ENCODE results near the gene ARG1.
"Not testable (repeated sequence)": the region's sequence is repeated elsewhere in the genome, so short reads cannot be mapped to it uniquely, and the experiment has no call there.

ARG1 gene

GRCh38 chr6:131538615-131539014, 34.4 kb upstream of the ARG1 start:
- H3K27ac ChIP-seq (ENCODE audit: insufficient read depth in 1 of 2, low read depth in 1 of 2, low read length in 2 of 2, poor library complexity in 1 of 2, severe bottlenecking in 2 of 2); H3K9me3 ChIP-seq (ENCODE audit: control extremely low read depth in 1 of 5, control insufficient read depth in 4 of 5, insufficient read depth in 2 of 5, low read depth in 1 of 5, low read length in 4 of 5); CTCF ChIA-PET; H3K4me1 ChIP-seq (ENCODE audit: control extremely low read depth in 1 of 4, control insufficient read depth in 4 of 4, insufficient read depth in 4 of 4, low read length in 3 of 4); H3K27me3 ChIP-seq (replicated peaks in 2 of 5; ENCODE audit: control insufficient read depth in 4 of 5, insufficient read depth in 5 of 5, low read length in 4 of 5); H3K4me3 ChIP-seq (ENCODE audit: control insufficient read depth in 1 of 7, extremely low read depth in 1 of 7, insufficient read depth in 4 of 7, low read depth in 2 of 7, low read length in 6 of 7); DNase-seq; POLR2A ChIA-PET; H3K36me3 ChIP-seq (ENCODE audit: control insufficient read depth in 4 of 4, insufficient read depth in 4 of 4, low read length in 3 of 4): not testable (repeated sequence)
- WGBS (ENCODE audit: insufficient coverage): 95% methylated on average over 4 of the region's 4 CpGs

DNA sequence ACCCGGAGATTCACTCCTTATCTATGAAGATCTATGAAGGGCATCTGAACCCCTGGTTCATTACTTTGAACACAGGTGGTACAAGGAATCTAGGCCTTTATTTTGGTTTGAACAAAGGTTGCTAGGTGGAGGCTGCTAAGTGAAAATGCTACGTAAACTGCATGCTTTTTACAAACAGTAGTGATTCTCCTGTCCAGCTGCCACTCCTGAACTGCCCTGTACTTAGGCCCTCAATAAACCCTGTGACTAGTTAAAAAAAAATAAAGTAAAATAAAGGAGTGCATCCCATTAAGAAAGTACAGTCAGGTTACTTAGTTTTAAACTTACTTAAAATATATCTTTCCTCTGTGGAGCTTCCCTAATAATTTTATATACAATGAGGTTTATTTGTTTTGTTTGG, 27.7 kb upstream of the ARG1 start:
- no peaks in the 10 kb centered on the region for H3K27me3 ChIP-seq (replicated peaks in 2 of 5; ENCODE audit: control insufficient read depth in 4 of 5, insufficient read depth in 5 of 5, low read length in 4 of 5)
- no peak for DNase-seq
- no peaks in the 10 kb centered on the region for H3K4me1 ChIP-seq (ENCODE audit: control extremely low read depth in 1 of 4, control insufficient read depth in 4 of 4, insufficient read depth in 4 of 4, low read length in 3 of 4)
- H3K9me3 ChIP-seq (ENCODE audit: control extremely low read depth in 1 of 5, control insufficient read depth in 4 of 5, insufficient read depth in 2 of 5, low read depth in 1 of 5, low read length in 4 of 5): no peaks in the 10 kb centered on the region
- no peak overlapping the region for H3K4me3 ChIP-seq (ENCODE audit: control insufficient read depth in 1 of 7, extremely low read depth in 1 of 7, insufficient read depth in 4 of 7, low read depth in 2 of 7, low read length in 6 of 7)
- no peaks in the 10 kb centered on the region for H3K36me3 ChIP-seq (ENCODE audit: control insufficient read depth in 4 of 4, insufficient read depth in 4 of 4, low read length in 3 of 4)
- no peak overlapping the region for H3K27ac ChIP-seq (ENCODE audit: insufficient read depth in 1 of 2, low read depth in 1 of 2, low read length in 2 of 2, poor library complexity in 1 of 2, severe bottlenecking in 2 of 2)
- WGBS (ENCODE audit: insufficient coverage): no CpG with 5 or more reads among the region's 2 CpGs
- ChIA-PET POLR2A (interaction anchor here (0.6 kb wide), 1 partner anchor 13 kb away, joined by 4 read pairs; no protein-coding TSS in a partner anchor), CTCF (interaction anchor here (1.0 to 1.6 kb wide), 2 partner anchors 10 to 11 kb away, joined by 3 to 4 read pairs; no protein-coding TSS in a partner anchor)

DNA sequence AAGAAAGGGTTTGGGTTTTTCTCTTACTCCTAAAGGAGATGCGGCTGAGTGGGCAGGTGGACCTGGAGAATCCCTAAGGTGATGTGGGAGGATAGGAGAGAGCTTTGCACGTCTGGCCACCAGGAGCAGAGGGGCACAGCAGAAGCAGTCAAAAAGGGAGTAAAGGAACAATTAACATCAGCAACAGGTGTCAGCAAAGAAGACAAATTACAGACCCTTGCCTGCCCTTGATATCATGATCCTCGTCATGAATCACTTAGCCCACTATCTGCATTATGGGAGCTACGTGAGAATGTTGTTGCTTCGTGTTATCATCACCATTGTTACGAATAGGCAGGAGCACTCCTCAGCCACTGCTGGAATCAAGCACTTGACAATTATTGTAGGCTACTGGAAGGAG, 25.5 kb upstream of the ARG1 start:
- Histone ChIP-seq H3K27ac (ENCODE audit: insufficient read depth in 1 of 2, low read depth in 1 of 2, low read length in 2 of 2, poor library complexity in 1 of 2, severe bottlenecking in 2 of 2) (no peak overlapping the region), H3K36me3 (ENCODE audit: control insufficient read depth in 4 of 4, insufficient read depth in 4 of 4, low read length in 3 of 4) (no peaks in the 10 kb centered on the region), H3K9me3 (ENCODE audit: control extremely low read depth in 1 of 5, control insufficient read depth in 4 of 5, insufficient read depth in 2 of 5, low read depth in 1 of 5, low read length in 4 of 5) (no peaks in the 10 kb centered on the region), H3K4me3 (ENCODE audit: control insufficient read depth in 1 of 7, extremely low read depth in 1 of 7, insufficient read depth in 4 of 7, low read depth in 2 of 7, low read length in 6 of 7) (no peak overlapping the region), H3K27me3 (replicated peaks in 2 of 5; ENCODE audit: control insufficient read depth in 4 of 5, insufficient read depth in 5 of 5, low read length in 4 of 5) (no peaks in the 10 kb centered on the region), H3K4me1 (ENCODE audit: control extremely low read depth in 1 of 4, control insufficient read depth in 4 of 4, insufficient read depth in 4 of 4, low read length in 3 of 4) (no peaks in the 10 kb centered on the region)
- DNase-seq: no peak
- ChIA-PET POLR2A (interaction anchor here (0.5 kb wide), 1 partner anchor 10 kb away, joined by 3 read pairs; no protein-coding TSS in a partner anchor), CTCF (interaction anchor here (1.2 to 1.3 kb wide), 2 partner anchors 14 to 44 kb away, joined by 3 read pairs; no protein-coding TSS in a partner anchor)
- WGBS (ENCODE audit: insufficient coverage): 100% methylated on average over 6 of the region's 6 CpGs

- no CpG with 5 or more reads among the region's 1 CpG for WGBS (ENCODE audit: insufficient coverage)
- POLR2A ChIA-PET: no interaction called here
Measured at GRCh38 chr6:131548441-131548840, 24.6 kb upstream of the ARG1 start.

DNA sequence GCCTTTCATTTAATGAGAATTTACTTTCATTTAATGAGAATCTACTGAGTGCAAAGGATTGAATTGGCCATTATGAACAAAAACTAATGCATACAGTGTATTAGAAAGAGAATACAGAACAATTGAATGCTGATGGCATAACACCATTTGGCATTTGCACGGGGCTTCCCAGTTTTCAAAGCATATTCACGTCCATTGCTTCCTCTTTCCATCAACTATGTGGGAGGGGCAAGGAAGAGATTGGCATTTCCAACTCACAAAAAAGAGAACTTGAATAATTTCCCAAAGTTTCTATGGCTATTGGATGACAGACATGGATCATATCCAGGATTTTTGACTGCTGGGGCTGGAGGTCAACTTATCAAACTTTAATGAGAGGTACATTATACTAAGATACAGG, 23.2 kb upstream of the ARG1 start:
- POLR2A ChIA-PET: no interaction called here
- H3K4me1 ChIP-seq (ENCODE audit: control extremely low read depth in 1 of 4, control insufficient read depth in 4 of 4, insufficient read depth in 4 of 4, low read length in 3 of 4): no peaks in the 10 kb centered on the region
- H3K27ac ChIP-seq (ENCODE audit: insufficient read depth in 1 of 2, low read depth in 1 of 2, low read length in 2 of 2, poor library complexity in 1 of 2, severe bottlenecking in 2 of 2): no peak overlapping the region
- H3K27me3 ChIP-seq (replicated peaks in 2 of 5; ENCODE audit: control insufficient read depth in 4 of 5, insufficient read depth in 5 of 5, low read length in 4 of 5): no peaks in the 10 kb centered on the region
- no peaks in the 10 kb centered on the region for H3K9me3 ChIP-seq (ENCODE audit: control extremely low read depth in 1 of 5, control insufficient read depth in 4 of 5, insufficient read depth in 2 of 5, low read depth in 1 of 5, low read length in 4 of 5)
- CTCF ChIA-PET: no interaction called here
- H3K4me3 ChIP-seq (ENCODE audit: control insufficient read depth in 1 of 7, extremely low read depth in 1 of 7, insufficient read depth in 4 of 7, low read depth in 2 of 7, low read length in 6 of 7): no peak overlapping the region
- DNase-seq: no peak
- 20% methylated on average over 1 of the region's 2 CpGs for WGBS (ENCODE audit: insufficient coverage)
- H3K36me3 ChIP-seq (ENCODE audit: control insufficient read depth in 4 of 4, insufficient read depth in 4 of 4, low read length in 3 of 4): no peaks in the 10 kb centered on the region

More at GRCh38 chr6:131548441-131548840, 24.6 kb upstream of the ARG1 start:
- H3K27ac ChIP-seq (ENCODE audit: insufficient read depth in 1 of 2, low read depth in 1 of 2, low read length in 2 of 2, poor library complexity in 1 of 2, severe bottlenecking in 2 of 2): no peak overlapping the region
- H3K4me1 ChIP-seq (ENCODE audit: control extremely low read depth in 1 of 4, control insufficient read depth in 4 of 4, insufficient read depth in 4 of 4, low read length in 3 of 4): no peaks in the 10 kb centered on the region
- no peak overlapping the region for H3K4me3 ChIP-seq (ENCODE audit: control insufficient read depth in 1 of 7, extremely low read depth in 1 of 7, insufficient read depth in 4 of 7, low read depth in 2 of 7, low read length in 6 of 7)
- no peaks in the 10 kb centered on the region for H3K36me3 ChIP-seq (ENCODE audit: control insufficient read depth in 4 of 4, insufficient read depth in 4 of 4, low read length in 3 of 4)
- no peaks in the 10 kb centered on the region for H3K27me3 ChIP-seq (replicated peaks in 2 of 5; ENCODE audit: control insufficient read depth in 4 of 5, insufficient read depth in 5 of 5, low read length in 4 of 5)
- H3K9me3 ChIP-seq (ENCODE audit: control extremely low read depth in 1 of 5, control insufficient read depth in 4 of 5, insufficient read depth in 2 of 5, low read depth in 1 of 5, low read length in 4 of 5): no peaks in the 10 kb centered on the region
- CTCF ChIA-PET: interaction anchor here (1.2 to 1.3 kb wide), 2 partner anchors 15 to 43 kb away, joined by 3 read pairs; no protein-coding TSS in a partner anchor
- DNase-seq: no peak

DNA sequence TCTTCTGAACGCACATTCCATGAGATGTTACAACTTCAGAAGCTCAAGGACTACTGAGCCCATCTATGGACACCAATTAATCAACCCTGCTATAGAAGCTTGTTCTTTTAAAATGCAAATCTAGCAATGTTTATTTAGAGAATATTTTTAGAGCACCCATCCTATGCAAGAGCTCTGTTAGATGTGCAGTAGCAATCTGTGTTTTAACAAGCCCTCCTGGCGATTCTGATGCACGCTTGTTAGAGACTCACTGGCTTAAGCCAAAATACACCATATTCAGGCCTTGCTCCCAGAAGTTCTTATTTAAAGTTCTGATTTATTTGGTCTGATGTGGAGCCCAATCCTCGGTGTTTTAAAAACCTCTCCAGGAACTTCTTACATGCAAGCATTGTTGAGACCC, 21.1 kb upstream of the ARG1 start:
- Histone ChIP-seq H3K4me1 (ENCODE audit: control extremely low read depth in 1 of 4, control insufficient read depth in 4 of 4, insufficient read depth in 4 of 4, low read length in 3 of 4) (no peaks in the 10 kb centered on the region), H3K4me3 (ENCODE audit: control insufficient read depth in 1 of 7, extremely low read depth in 1 of 7, insufficient read depth in 4 of 7, low read depth in 2 of 7, low read length in 6 of 7) (no peak overlapping the region), H3K27ac (ENCODE audit: insufficient read depth in 1 of 2, low read depth in 1 of 2, low read length in 2 of 2, poor library complexity in 1 of 2, severe bottlenecking in 2 of 2) (no peak overlapping the region), H3K27me3 (replicated peaks in 2 of 5; ENCODE audit: control insufficient read depth in 4 of 5, insufficient read depth in 5 of 5, low read length in 4 of 5) (no peaks in the 10 kb centered on the region), H3K9me3 (ENCODE audit: control extremely low read depth in 1 of 5, control insufficient read depth in 4 of 5, insufficient read depth in 2 of 5, low read depth in 1 of 5, low read length in 4 of 5) (no peaks in the 10 kb centered on the region), H3K36me3 (ENCODE audit: control insufficient read depth in 4 of 4, insufficient read depth in 4 of 4, low read length in 3 of 4) (no peaks in the 10 kb centered on the region)
- 100% methylated on average over 1 of the region's 4 CpGs for WGBS (ENCODE audit: insufficient coverage)
- ChIA-PET CTCF (no interaction called here), POLR2A (no interaction called here)
- DNase-seq: no peak

DNA sequence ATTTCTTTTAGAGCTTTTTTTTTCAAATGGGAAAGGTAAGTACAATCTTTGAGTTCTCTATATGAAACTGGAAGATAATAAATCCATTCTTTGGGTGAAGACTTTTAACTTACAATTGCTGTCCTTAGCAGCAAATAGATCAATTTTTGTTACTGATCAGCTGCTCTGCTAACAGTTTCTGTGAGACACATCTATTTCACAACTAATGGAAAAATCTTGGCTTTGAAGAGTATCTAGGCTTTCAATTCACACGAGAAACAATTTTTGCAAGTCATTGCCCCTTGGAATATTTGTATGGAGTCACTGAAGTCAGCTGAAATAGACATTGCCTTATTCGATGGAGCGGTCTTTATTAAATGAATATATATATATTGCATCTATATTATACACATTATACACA, 20.5 kb upstream of the ARG1 start:
- no peak for DNase-seq
- ChIA-PET CTCF (no interaction called here), POLR2A (no interaction called here)
- no peak overlapping the region for H3K27ac ChIP-seq (ENCODE audit: insufficient read depth in 1 of 2, low read depth in 1 of 2, low read length in 2 of 2, poor library complexity in 1 of 2, severe bottlenecking in 2 of 2)
- no peaks in the 10 kb centered on the region for H3K27me3 ChIP-seq (replicated peaks in 2 of 5; ENCODE audit: control insufficient read depth in 4 of 5, insufficient read depth in 5 of 5, low read length in 4 of 5)
- H3K9me3 ChIP-seq (ENCODE audit: control extremely low read depth in 1 of 5, control insufficient read depth in 4 of 5, insufficient read depth in 2 of 5, low read depth in 1 of 5, low read length in 4 of 5): no peaks in the 10 kb centered on the region
- no CpG with 5 or more reads among the region's 3 CpGs for WGBS (ENCODE audit: insufficient coverage)
- H3K4me1 ChIP-seq (ENCODE audit: control extremely low read depth in 1 of 4, control insufficient read depth in 4 of 4, insufficient read depth in 4 of 4, low read length in 3 of 4): no peaks in the 10 kb centered on the region
- no peaks in the 10 kb centered on the region for H3K36me3 ChIP-seq (ENCODE audit: control insufficient read depth in 4 of 4, insufficient read depth in 4 of 4, low read length in 3 of 4)
- no peak overlapping the region for H3K4me3 ChIP-seq (ENCODE audit: control insufficient read depth in 1 of 7, extremely low read depth in 1 of 7, insufficient read depth in 4 of 7, low read depth in 2 of 7, low read length in 6 of 7)
